Measurements from ENCODE around the gene PLPPR4.
"Not testable (repeated sequence)": the region's sequence is repeated elsewhere in the genome, so short reads cannot be mapped to it uniquely, and the experiment has no call there.

The PLPPR4 gene

DNA sequence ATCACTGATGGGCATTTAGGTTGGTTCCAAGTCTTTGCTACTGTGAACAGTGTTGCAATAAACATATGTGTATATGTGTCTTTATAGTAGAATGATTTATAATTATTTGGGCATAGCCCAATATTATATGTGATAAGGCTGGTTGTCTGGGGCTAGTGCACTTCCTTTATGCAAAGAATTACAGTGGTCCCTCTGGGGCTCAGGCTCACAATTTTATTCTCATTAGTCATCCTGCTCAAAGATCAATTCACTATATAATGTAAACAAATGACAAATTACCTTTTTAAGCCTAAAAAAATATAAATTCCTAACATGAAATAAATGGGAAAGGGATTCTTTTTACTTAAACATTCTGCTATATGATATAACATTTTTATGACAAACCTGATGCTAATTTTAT lies 5.0 kb downstream of the PLPPR4 start:
- DNase-seq: no peak

DNA sequence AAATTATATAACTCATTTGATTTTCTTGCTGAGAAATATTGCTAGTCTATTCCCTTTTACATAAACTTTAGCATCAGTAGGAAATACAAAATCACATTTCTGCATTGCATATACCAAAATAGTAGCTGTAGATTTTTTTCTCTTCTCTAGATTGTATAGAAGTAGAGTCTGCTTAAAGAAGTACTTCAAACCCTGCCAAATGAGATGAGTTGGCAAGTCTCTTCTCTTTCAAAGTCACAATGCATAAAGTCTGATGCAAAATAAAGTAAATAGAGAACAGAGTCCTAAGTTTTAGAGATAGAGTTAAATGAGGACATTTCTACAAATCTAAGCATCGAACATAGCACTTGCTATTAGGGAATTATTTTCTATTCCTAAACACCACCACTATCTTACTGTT lies 6.4 kb downstream of the PLPPR4 start:
- no peak for DNase-seq

DNA sequence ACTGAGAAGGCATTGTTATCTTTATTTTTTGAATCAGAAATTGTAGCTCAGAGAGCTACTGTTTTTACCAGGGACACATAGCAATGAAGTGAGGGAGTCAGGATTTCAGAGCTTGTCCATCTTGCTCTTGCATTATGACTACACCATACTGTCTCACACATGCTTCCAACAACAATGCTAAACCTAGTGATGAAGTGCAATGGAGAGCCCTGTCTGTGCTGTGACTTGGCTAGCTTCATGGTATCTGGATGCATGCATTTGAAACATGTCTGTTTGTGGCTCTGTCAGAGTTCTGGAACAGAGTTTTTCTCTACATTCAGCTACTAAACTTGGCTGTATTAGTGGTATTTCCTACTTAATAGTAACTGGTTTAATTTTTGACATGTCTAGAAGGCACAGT lies 7.0 kb downstream of the PLPPR4 start:
- no peak for DNase-seq

DNA sequence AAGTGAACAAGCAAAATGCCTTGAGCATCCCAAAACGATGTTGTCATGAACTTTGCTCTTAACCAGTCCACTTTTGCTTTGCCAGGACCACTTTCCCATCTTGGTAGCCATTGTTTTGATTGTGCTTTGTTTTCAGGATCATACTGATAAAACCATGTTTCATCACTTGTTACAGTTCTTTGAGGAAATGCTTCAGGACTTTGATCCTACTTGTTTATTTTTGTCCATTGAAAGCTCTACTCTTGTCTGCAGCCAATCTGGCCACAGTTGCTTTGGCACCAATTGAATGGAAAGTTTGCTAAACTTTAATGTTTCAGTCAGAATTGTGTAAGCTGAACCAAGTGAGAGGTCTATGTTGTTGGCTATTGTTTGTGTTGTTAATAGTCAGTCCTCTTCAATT lies 12.8 kb downstream of the PLPPR4 start:
- no peak for DNase-seq

DNA sequence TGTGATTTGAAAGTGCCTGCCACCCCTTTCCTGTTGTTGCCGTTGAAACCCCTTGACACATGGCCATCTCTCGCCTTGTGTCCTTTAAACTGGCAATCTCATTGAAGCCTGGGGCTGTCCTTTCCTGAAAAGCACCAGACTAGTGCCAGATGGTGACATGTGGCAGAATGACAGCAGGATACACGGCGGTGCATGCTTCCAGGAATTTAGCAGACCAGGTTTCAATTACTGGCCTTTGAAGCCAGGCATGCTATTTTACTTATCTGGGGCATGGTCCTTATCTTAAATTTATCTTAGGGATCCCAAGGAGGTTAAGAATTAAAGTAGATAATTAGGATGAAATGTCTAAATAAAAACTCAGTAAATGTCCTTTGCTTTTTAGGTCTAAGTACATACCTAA lies 15.2 kb downstream of the PLPPR4 start:
- DNase-seq: no peak

DNA sequence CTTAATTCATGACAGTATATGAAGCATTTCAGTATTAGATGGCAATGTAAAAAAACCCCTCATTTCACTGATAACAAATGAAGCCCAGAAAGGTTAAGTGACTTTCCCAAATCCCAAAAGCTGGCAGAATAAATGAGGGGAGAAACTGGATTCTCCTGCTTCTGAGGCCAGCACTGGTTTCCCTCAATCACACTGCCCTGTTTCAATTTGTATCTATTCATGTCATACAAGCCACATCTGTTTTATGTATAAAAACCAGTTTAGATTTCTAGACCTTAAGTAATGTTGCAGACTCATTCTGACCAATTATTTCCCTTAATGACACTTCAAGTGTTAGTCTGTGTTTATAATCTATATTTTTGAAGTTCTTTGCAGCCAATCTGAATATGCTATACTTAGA lies 16.8 kb downstream of the PLPPR4 start:
- no peak for DNase-seq

DNA sequence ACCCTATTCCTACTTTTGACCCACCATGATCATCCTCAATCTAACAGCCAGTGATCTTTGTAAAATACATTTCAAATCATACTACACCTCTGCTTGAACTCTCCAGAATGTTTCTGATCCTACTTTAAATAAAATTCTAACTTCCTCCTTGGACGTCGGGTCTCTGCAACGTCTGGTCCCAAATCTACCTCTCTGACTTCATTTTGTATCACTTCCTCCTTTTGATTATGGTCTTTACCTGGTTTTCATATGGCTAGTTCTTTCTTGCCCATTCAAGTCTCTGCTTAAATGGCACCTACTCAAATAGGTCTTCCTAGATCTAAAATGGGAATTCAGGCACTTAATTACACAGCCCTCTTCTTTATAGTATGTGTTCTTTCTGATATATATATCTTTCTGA lies 18.2 kb downstream of the PLPPR4 start:
- no peak for DNase-seq

DNA sequence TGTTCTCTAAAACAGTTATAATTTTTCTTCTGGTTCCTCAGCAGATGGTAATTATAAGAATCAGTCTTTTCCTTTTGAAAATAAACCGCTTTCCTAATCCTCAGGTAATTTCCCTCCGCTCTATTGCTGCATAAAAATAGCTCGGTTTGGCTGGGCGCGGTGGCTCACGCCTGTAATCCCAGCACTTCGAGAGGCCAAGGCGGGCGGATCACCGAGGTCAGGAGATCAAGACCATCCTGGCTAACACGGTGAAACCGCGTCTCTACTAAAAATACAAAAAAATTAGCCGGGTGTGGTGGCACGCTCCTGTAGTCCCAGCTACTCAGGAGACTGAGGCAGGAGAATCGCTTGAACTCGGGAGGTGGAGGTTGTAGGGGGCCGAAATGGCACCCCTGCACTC lies 19.2 kb downstream of the PLPPR4 start:
- not testable (repeated sequence) for DNase-seq

DNA sequence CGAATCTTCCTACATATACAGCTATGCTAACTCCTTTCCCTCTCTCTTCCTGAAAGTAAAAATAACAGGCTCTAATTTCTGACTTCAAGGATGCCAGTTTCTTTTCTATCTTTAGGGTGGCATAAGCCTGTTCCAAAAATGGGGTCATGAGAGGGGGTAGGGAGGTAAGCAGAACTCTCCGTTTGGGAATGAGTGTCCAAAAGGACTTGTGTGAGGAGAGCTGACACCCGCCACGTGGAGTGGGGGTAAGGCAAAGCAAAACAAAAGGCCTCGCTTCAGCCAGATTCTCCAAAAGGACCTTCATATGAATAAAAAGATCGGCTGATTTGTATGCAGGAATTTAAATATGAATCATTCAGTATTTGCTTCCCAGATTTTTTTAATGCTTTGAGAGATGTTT lies 28.6 kb downstream of the PLPPR4 start:
- no peak for DNase-seq

DNA sequence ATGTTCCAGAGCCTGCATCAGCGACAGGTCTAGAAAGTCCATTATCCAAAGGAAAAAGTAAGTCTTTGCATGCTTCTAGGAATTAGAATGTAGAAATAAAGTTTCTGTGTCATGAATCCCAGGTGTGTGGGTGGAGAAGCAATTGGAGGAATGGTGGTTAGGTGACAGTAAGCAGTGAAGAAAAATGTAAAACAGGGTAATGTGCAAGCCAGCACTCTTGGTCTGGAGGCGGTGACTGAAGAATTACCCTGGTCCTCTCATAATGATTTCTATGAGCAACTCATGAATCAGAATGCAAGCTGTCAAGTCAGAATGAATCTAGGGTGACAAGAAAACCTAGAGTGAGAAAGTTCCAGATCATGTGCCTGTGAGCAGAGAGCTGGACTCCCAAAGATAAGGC lies 33.6 kb downstream of the PLPPR4 start:
- DNase-seq: no peak

DNA sequence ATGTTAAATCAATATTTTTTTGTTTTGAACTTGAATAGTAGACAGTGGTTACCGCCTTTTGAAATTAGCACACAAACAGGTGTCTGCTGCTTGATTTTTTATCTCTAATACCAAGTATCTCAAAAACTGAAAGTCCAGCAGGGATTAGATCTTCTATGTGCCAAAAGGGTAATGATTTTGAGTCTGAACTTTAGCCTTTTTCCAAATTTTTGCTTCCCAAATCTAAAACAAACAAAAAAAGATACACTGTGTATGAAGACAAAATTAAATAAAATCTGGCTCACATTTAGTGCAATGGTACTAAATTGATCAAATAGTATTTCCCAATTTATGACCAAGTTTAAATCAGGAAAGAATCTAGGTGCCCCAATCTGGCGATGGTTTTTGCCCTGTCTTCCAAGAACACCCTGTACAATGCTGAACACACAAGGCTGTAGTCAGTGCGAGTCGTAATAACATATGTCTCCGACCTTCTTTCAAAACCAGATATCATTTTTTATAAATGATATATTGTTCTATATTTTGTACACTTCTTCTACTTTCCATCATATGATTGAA lies 40.5 kb downstream of the PLPPR4 start:
- no peak for DNase-seq

DNA sequence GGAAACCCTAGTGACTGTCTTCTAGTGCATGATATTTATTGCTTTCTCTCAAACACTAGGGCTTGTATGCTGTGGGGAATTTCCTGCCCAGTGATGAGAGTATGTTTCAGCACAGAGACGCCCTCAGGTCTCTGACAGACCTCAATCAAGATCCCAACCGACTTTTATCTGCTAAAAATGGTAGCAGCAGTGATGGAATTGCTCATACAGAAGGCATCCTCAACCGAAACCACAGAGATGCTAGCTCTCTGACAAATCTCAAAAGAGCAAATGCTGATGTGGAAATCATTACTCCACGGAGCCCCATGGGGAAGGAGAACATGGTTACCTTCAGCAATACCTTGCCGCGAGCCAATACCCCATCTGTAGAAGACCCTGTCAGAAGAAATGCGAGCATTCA lies 41.3 kb downstream of the PLPPR4 start:
- DNase-seq: no peak

DNA sequence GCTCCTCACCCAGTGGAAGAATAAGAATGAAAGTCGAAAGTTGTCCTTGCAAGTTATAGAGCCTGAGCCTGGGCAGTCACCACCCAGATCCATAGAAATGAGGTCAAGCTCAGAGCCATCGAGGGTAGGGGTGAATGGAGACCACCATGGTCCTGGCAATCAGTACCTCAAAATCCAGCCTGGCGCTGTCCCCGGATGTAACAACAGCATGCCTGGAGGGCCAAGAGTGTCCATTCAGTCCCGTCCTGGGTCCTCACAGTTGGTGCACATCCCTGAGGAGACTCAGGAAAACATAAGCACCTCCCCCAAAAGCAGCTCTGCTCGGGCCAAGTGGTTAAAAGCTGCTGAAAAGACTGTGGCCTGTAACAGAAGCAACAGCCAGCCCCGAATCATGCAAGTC lies 41.8 kb downstream of the PLPPR4 start:
- DNase-seq: no peak

DNA sequence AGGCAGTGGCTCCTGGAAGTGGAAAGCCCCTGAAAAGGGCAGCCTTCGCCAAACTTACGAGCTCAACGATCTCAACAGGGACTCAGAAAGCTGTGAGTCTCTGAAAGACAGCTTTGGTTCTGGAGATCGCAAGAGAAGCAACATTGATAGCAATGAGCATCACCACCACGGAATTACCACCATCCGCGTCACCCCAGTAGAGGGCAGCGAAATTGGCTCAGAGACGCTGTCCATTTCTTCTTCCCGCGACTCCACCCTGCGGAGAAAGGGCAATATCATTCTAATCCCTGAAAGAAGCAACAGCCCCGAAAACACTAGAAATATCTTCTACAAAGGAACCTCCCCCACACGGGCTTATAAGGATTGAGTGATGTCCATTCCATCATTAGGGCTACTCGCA lies 42.4 kb downstream of the PLPPR4 start:
- no peak for DNase-seq

DNA sequence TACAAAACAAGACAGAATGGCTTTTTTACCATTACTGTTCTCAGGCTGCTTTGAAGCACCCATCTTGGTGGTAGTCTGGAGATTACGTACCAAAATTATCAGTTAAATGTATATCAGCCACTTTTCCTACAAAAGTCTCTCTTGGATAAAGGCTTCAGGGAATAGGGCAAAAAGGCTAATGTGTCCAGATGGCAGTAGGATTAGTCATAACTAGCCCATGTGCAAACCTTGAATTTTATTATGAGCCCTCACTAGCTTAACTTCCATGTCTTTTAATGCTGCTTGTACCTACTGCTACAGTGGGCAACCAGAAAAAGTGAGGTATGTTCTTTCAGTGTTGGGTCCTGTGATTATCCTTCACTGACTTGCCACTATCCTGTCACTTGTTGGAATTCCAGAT lies 51.0 kb downstream of the PLPPR4 start:
- no peak for DNase-seq

DNA sequence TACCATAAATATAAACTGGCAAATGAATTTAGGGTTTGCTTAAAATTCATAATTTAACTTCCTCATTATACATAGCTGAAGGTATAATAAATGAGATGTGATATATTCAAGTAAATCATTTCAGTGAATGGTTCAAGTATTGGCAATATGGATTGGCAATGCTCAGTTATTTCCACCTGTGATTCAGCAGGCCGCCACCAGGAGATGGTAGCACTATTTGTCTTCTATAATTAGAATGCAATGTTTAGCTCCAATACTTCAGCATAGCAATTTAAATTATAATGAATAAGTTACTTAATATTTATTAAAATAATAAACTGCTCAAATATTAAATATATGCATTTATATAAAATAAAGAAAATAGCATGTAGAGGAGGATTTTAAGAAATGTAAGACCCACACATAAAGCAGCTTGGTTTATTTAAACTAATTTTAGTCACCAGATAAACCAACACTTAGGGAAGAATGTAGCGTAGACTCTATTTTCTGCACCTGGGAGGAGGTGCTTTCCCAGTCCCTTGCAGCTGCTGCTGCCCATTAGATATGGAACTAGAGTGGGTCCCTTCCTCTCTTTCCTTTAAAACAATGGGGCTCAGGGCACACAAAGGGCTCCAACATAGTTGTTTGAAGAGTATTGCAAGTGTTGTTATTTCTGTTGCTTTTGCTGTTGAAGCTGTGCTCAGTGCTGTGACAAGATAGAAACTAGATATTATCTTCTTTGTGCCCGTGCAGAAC lies 62.1 kb downstream of the PLPPR4 start:
- DNase-seq: no peak

DNA sequence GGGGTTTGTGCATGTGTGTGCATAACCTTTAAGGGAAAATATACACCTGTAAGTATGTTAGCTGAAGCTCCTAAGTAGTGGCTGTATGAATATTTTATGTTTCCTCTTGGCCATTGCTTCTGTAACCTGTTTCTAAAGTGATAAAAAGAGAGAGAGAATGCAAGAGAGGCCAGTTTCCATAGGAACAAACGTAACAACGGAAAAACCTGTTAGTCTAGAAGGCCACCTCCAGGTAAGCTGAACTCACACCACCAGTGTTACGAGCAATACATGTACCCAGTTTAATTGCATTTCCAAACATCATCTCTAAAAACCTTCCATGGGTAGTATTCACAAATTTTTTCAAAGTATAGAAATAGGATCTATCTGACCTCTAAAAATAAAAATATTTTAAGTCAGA lies 63.1 kb downstream of the PLPPR4 start:
- DNase-seq: no peak

DNA sequence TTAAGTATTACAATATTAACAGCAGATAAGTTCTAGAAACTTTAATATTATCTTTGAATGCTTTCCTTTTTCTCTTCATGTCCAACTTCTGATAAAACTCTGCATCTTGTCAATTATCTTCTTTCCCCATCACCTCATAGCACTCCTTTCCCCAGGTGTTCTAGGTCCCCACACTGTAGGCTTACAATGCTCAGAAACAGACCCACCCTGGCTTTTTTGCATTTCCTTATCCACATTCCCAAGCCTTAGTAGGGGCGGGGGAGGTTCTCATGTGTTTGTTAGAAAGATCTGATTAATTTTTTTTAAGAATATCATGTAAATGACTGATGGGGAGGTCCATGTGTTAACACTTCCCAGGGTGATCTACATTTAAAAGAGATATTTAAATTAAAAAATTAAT lies 63.9 kb downstream of the PLPPR4 start:
- DNase-seq: no peak

DNA sequence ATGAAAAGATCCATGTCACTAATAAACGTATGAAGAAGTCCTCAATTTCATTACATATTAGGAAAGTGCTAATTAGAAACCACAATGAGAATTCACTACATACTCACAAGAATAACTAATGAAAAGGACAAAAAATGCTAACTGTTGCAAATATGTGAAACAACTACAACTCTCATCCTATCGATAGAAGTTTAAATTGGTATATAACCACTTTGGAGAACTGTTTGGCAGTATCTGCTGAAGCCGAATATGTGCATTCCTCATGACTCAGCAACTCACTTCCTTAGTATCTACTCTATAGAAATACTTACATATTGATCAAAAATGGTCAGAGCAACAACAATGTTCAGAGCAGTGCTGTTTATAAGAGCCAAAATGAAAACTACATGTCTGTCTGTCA lies 66.8 kb downstream of the PLPPR4 start:
- DNase-seq: no peak

DNA sequence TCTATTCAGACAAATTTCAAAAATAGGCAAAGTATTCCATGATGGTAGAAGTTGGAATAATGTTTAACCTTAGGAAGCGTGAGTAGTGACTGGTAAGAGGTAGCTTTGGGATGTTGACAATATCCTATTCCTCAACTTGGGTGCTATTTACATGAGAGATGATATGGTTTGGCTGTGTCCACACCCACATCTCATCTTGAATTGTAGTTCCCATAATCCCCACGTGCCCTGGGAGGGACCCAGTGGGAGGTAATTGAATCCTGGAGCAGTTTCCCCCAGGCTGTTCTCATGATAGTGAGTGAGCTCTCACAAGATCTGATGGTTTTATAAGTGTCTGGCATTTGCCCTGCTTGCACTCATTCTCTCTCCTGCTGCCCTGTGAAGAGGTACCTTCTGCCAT lies 67.3 kb downstream of the PLPPR4 start:
- DNase-seq: no peak

DNA sequence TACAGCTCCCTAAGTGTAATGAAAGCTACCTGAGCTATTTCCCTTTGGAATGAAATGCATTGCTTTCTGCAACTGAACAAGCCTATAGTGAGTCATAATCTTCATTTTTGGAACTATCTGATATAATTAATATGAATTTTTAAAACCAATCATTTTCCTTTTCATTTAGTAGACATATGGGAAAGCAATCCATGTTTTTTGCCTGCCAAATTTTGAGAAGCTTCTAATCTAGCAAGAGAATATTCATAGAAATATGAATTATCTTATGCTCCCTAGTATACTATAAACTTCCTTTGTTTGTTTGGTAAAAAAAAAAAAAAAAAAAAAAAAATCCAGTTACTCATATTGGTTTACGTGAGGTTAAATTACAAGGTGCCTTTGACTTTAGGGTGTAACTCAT lies 68.3 kb downstream of the PLPPR4 start:
- no peak for DNase-seq

DNA sequence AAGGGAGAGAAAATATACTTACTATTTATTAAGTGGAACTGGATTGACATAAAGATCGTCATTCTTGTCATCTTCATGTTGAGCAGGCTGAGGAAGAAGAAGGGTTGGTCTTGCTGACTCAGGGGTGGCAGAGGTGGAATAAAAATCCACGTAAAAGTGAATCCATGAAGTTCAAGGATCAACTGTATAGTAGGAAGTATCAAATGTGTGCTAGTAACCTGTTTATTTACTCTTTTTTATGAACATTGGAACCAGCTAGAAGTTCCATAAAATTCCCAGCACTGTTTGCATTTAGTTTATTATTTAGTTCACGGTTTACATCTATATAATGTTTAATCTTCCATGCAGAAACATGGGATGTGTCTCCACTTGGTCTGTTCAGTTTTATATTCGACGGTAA lies 70.7 kb downstream of the PLPPR4 start:
- DNase-seq: no peak

DNA sequence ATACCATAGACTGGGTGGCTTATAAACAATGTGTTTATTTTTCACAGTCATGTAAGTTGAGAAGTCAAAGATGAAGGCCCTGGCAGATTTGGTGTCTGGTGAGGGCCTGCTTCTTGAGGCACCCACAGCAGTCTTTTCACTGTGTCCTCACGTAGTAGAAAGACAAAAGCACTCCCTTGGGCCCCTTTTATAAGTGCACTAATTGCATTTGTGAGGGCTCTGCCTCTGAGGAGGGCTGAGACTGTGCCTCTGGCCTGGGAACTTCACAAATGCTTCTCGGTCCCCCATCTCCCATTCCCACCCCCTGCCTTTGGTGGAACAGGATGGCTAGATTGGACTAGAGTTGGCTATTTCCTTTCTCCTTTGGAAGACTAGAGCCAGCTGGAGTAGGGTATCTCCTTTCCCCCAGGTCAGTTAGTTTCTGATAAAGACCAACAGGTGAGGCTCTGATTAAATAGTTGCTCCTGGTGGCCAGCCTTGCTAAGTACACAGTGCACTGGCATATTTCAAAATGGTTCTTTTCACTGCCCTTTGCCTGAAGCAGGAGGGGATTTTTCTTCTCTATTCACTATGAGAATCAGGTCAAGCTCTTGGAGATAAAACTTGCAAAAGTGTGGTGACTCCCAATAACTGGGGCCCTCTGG lies 82.9 kb downstream of the PLPPR4 start:
- no peak for DNase-seq

DNA sequence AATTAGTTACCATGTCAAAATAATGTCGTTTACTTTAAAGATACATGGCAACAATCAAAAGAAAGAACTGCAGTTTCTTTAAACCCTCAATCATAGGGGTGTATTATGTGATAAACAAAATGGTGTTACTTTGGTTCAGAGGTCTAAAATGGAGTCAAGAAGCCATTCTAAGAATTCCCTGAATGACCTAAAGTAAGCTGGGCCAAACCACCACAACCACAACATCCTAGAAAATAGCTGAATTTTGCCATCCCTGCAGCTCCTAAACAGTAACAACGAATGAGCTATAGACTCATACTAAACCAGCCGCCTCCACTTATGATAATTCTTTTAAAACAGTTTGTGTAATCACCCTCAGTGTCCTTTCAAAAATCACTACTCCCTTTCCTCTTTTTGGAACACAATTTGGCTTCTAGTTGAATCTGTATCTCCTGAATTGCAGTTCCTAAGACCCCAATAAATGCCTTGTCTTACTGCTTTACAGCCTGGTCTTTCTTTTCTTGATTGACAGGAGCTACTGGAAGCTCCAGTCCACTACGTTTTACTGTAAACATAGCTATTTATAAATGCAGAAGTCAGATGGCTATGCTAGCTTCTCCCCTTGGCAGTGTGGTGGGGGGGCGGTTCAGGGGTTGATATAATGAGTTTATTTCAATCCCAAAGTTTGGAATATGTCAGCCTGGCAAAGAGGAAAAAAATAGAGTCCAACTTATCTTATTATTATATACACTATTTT lies 84.3 kb downstream of the PLPPR4 start:
- DNase-seq: no peak

Data from NCI-H1092 (cell line).